AG08395 (cell line): ENCODE measurements around the gene SIL1.
"Not testable (repeated sequence)": the region's sequence is repeated elsewhere in the genome, so short reads cannot be mapped to it uniquely, and the experiment has no call there.

Source experiments
- DNase-seq: peaks from one replicate; pipeline ENCODE4 v3.0.0; 2012; ENCODE audit warnings: mixed read lengths, low spot score

Gene SIL1

DNA sequence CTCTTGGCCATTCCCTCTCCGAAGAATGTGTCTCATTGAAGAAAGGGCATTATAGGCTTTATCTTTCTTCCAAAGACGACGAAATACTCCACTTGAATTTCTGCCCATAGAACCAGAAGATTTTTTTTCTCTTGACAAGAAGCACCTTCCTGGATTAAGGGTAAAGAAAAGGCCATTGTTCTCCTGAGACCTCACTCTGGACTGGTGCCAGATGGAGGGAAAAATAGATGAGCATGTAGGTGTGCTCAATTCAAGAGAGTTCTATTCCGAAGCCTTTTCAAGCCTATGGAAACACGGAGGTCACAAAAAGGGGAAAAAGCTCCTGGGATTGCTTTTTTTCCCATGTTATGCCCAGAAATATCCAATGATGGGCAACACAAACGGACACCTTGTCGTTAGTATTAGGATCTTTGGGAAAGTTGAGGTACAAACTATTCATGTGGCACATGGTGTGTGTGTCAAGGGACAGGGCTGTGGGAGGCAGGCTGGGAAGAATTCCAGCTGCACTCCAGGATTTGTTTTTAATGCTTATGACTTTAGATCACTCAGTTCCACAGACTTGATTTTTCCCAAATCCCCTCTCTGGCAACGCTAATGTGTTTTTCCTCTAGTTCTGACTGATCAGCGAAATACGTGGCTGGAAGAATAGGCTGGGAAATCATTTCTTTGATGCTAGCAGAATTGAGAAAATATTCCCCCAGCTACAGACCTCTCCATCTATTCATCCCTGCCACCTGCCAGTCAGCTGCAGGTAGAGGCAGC lies 89.9 kb downstream of the SIL1 start:
- DNase-seq, result no peak

DNA sequence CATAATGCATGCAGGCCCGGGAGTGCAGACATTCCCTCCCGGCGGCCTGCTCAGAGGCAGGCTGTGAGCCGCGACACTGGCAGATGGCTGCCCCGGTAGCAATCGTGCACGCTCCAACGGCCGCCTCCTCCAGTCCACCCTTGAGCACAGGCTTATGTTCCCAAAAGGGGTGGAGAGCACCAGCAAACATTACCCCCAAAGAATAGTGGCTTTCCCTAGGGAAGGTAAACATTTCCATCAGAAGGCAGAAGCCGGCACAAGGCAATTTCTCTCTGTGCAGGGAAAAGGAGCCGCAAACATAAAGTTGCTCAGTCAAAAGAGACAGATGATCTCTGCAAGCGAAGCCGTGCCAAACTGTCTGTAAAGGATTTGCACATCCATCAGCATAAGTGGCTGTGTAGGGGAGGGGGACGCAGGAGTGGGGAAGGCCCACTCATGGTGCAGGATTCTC lies 92.5 kb downstream of the SIL1 start:
- no peak for DNase-seq

DNA sequence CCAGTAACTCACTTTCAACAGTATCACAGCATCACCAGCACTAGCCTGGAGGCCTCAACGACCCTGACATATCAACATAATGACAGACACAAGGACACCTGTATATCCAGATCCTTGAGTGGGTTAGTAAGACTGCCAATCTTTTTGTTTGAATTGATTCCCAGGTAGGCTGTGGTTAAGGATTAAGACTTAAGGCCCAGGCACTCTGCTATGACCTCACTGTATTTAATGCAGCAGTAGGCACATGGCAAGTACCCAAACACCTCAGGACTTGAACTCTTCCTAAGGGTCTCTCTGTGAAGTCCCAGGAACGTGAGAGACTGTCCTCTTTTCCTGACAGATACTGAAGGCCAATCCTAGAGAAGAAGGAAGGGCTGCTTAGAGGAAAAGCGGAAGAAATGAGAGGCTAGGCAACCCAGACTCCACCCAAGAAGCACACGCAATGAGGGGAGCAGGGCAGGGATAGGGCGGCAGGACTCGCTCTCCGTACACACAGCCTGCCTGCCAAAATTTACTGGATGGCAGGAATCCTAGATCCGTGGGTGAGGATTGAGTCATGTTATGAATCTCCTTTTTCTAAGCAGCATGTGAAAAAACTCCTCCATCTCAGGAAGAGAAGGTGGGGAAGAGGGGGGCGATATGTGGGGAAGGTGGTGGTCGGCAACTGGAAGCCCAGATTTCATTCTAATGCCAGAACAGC lies 93.4 kb downstream of the SIL1 start:
- peak; percentile 99 for DNase-seq

DNA sequence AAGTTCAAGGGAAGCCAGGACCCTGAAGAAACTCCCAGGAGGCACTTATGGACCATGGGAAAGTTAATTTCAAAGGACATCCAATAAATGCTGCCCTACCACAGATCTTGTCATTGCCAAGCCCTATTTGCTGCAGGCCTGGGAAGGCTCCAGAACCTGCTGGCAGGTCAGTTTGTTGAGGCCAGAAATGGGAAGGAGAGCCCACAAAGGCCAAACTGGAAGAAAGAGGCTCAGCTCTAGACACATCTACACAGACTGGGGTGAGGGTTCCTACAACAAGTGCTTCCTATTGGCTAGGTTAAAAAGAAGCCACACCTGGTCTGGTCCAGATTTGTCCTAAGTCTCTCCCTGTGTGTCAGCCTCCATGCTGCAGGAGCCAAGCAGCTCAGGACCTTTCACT lies 94.4 kb downstream of the SIL1 start:
- no peak for DNase-seq

DNA sequence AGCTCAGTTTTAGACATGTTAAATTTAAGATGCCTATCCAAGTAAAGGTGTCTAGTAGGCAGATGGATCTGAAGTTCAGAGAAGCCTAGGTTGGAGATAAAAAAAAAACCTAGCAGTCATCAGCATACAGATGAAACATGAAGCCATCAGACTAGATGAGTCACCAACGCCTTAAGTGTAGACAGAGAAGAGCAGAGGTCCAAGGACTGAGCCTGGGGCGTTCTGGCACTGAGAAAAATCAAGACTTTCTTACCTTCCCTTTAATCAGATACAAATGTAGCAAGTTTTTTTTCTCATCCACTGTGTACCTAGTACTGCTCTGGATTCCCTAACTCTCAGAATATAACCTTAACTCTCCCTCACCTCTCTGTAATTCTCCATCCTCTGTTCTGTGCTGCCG lies 97.3 kb downstream of the SIL1 start:
- DNase-seq, result peak; percentile 20

DNA sequence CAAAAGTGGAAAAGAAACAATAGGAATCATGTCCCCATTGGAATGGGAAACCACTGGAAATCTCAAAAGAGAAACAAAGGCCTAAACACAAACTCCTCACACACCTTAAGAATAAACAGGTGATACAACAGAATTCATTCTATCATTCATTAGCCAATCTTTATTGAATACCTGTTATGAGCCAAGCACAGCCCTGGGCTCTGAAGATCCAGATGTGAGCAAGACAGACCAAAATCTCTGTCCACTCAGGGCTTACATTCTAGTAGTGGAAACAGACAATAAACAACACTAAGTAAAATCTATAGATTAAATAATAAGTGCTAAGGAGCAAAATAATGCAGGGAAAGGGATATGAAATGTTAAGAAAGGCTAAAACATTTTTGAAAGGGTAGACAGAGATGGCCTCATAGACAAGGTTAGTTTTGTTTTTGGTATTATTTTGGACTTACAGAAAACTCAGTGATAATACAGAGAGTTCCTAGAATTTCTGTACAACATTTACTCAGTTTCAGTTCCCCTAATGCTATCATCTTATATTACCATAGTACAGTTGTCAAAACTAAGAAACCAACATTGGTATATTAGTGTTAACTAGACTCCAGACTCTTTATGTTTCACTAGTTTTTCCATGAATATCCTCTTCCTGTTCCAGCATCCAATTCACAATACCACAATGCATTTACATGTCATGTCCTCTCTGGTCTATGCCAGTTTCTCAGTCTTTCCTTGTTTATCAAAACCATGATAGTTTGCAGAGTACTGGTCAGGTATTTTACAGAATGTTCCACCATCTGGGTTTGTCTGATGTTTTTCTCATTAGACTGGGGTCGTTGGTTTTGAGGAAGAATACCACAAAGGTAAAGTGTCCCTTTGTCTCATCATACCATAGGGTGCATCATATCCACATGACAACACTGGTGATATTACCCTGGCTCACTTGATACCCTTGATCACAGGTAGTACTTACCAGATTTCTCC lies 103.7 kb downstream of the SIL1 start:
- DNase-seq, result no peak

DNA sequence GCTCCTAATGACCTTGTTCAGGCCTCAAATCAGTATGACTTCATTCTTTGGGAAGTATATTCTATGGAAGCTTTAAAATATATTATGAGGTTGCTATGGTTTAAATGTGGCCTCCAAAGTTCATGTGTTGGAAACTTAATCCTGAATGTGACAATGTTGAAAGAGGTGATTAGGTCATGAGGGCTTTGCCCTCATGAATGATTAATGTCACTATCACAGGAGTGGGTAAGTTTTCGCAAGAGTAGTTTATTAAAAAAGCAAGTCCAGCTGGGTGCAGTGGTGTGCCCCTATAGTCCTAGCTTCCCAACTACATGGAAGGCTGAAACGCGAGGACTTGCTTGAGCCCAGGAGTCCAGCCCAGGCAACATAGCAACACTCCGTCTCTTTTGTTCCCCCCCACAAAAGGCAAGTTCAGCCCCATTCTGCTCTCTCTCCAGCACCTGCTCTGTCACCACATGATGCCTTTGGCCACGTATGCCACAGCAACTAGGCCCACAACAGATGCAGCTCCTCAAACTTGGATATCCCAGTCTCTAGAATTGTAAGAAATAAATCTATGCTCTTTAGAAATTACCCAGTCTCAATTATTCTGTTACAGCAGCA lies 105.3 kb downstream of the SIL1 start:
- DNase-seq, result no peak

DNA sequence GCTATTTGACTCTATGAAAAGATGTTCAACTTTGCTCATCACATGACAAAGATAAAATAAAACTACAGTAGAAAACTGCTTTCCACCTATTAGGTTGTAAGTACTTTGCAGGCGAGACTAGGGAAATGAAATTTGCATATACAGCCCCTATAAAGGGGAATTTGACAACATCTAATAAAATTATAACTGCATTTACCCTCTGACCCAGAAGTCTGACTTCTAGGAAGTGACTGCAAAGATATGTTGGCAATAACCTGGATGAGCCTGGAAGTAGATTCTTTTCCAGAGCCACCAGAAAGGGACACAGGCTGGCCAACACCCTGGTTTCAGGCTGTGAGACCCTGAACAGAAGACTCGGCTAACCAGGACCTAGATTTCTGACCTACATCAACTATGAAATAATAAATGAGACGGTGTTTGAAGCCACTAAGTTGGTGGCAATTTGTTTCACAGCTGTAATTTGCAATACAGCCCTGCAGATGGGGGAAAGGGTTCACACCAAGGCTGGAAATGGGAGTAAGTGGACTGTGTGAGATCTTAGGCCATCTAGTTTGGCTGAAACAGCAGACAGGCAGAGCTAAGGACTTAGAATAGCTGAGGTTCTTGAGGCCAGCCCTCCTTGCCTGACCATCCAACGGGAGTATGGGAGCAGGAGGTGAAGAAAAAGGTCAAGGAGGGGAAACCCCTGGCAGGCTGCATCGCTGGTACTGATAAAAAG lies 106.6 kb downstream of the SIL1 start:
- no peak for DNase-seq

DNA sequence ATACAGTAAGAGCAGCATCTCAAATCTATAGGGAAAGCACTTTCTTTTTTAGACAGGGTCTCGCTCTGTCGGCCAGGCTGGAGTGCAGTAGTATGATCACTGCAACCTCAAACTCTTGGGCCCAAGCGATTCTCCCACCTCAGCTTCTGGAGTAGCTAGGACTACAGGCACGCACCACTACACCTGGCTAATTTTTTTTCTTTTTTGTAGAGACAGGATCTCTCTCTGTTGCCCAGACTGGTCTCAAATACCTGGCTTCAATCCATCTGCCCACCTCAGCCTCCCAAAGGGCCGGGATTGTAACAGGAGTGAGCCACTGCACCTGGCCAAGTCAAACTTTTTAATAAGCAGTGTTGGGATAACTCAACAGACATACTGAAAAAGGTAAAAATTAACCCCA lies 107.6 kb downstream of the SIL1 start:
- no peak for DNase-seq

DNA sequence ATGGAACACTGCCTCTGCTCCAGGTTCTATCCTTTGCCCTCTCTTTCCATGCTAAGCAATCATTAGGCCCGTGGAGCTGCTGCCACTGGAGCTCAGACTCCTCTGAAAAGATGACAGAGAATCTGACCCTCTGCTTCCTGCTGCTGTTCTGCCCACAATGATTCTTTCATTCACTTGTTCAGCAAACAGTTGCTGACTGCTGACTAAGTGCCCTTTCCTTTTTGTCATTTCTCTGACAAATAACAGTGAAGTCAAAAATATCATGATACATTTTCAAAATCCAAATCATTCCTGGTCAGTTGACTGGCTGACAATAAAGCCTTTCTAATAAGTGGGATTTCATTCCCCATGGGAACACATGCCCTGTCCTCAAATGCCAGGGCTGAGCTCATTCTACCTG lies 110.1 kb downstream of the SIL1 start:
- no peak for DNase-seq

DNA sequence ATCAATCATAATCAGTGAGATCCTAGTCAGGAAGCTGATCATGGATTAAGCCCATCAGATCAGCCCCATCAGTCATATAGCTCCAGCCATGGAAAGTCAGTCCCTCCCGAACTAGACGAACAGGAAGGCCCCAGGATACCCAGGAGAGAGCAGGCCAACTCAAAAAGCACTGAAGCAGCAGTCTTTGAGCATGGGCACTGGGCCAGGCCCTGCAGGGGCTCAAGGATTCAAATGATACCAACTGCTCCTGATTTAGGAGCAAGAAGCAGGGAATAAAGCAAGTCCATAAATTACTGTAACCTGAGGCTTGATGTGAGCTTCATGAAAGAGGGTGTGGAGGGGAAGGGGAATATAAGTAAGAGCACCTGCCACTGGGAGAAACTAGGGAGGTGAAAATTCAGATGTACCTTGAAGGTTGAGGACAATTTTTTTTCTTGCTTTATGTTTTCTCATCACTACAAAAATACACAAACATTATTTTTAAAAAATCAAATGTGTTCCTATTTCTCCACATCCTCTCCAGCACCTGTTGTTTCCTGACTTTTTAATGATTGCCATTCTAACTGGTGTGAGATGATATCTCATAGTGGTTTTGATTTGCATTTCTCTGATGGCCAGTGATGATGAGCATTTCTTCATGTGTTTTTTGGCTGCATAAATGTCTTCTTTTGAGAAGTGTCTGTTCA lies 115.2 kb downstream of the SIL1 start:
- no peak for DNase-seq

DNA sequence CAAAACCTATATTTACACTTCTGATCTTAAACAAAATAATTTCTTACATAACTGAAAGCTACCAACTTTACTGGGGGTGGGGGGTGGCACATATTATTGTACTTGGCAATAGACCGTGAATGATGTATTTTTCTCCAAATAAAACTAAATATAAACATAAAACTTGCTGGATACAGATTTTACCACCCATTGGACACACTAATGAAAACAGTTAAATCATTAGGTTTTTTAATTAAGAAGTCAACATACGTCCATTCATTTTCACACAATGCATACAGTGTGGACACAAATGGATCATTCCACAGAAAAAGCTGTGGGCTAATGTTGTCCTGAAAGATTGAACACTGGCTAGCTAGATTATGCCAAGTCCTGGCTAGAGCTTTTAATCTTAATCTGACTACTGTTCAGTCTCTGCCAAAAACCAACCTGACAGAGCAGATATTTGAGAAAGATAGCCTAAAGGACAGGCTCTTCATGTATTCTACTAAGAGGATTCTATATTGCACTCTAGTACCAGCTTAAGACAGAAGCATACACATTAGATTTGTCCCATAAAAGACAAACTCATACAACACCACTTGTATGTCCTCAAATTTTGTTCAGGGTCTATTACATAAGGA lies 118.1 kb downstream of the SIL1 start:
- no peak for DNase-seq

DNA sequence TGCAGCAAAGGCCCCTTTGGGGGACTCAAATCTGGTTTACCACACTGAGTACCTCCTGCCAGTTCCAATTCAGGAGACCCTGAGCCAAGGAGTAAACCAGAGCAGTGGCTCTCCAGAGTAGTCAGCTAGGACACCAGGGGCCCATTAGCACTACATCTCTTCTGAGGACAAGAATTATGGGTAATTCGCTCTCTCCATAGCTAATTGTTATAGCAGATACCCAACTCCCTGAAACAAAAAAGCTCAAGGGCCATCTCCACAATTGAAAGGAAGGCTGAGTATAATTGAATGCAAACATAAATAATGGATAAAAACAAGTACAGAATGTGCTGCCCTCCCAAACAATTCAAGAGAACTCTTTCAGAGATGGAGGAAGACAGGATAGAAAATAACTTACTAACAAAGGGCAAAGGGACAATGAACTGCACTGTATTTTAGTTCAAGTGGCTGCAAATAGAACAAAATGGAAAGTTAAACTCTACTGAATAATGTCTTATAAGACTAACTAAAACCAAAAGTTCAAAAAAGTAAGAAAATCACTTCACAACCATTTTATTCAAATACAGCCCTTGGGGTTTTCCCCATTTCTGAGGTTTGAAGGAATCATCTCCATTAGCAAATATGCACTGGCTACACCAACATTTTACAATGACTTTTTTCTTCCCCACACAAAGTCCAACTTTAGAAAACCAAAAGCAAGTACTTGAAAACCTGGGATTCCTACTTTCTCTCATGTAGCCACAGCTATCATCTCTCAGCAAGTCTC lies 118.8 kb downstream of the SIL1 start:
- DNase-seq, result no peak

DNA sequence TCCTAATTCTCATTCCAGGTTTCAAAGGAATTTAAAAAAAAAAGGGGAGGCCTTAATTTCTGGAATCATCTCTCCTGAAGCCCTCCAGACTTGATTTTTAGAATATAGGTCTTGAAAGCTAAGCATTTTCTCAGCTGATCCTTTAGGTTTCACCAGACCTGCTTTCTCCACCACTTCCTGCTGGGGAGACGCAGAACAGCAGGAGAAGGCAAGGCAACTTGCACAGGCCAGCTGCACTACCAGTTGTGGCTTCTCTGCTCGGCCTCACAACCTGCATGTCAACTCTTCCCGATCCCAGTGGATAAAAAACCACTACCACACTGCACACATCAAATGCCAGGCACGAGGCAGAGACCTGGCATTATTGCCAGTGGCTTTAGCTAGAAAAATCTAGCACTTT lies 119.8 kb downstream of the SIL1 start:
- no peak for DNase-seq

DNA sequence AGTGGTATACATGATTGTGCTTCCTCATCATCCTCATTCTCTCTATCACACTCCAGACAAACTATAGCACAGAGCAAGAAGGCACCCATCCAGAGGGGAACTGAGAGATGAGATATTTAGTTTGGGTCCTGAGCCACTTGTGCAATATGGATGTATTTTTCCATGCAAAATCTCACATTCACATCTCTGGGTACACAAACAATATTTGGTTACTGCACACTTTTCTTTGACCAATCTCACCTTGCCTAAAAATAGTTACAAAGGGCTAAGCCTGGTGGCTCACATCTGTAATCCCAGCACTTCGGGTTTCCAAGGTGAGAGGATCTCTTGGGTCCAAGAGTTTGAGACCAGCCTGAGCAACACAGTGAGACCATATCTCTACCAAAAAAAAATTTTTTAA lies 120.3 kb downstream of the SIL1 start:
- no peak for DNase-seq

DNA sequence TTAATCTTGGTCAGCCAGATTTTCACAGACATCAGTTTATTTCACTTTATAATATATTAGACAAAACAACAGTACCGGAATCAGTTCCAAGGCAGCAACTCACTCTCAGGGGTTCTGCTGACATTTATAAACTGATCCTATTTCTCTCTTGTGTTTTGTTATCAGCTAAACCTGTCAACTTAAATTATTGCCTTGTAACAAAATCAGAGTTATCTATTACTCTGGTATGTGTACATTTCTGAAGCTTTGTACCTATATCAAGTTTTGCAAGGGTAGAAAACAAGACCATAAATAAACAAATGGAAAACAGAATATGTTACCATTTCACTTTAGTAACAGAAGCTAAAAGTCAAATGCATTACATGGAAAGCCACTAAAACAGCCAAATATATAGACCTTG lies 122.1 kb downstream of the SIL1 start:
- no peak for DNase-seq

DNA sequence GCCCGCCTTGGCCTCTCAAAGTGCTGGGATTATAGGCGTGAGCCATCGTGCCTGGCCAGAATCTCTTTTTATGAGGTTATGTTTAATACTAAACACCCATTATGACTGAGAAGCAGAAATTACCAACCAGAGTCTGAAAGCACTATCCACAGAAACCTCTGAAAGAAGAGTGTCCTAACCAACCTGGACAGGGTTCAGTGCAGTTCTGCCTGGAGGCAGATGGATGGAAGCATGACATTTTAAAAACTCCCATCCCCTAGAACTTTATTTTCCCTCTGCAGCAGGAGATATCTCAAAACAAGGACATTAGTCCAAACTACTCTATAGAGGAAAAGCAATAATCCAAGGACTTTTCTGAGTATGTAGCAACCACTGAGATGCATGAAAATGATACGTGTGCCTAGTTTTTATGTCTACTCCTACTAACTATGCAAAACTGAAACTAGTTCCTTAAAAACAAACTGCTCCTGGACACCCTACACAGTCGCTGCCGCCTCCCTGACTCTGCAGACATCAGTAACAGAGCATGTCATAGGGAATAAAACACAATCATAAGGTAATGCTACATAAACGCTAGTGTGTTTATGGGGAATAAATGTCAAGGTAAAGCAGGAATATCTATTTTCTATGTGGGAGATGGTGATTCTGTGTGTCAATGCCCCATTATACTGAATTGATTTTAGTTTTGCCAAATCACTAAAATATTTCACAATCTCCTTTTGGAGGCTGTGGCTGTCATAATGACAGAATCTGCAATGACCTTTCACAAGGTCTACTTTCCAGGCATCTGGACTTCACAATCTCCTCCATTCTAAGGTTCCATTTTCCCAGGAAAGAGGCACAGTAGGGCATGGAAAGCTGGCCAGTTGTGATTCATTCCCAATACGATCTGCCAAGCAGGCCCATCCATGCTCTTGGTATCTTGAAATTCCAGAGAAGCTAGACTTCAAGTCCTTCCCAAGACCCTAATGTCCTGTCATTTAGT lies 122.8 kb downstream of the SIL1 start:
- DNase-seq, result peak; percentile 45

DNA sequence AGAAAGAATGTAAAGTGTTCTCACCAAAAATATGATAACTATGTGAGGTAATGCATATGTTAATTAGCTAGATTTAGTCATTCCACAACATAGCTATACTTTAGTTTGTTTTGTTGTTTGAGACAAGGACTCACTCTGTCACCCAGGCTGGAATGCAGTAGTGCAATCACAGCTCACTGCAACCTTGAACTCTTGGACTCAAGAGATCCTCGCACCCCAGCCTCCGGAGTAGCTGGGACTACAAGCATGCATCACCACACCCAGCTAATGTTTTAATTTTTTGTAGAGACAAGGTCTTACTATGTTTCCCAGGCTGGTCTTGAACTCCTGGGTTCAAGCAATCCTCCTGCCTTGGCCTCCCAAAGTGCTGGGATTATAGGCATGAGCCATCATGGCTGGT lies 124.2 kb downstream of the SIL1 start:
- not testable (repeated sequence) for DNase-seq
